ENCODE measurements around the gene SPATA17. TPM values are rescaled to one million over a fixed set of nuclear protein-coding genes. Genes with fewer than 3 reads are reported as not detected.

Gene SPATA17
- total RNA-seq, 2 donors from 2014 or later, result 9.3 TPM; not detected in 1

- DNase-seq (ENCODE audit: low spot score) (no peak), ATAC-seq (ENCODE audit: insufficient number of reproducible peaks, low FRiP score, low read depth) (no peak)
- TF ChIP-seq CTCF (IDR thresholded peaks at IDR 0.05), result no peak
- Histone ChIP-seq H3K9me3 (no peaks in the 10 kb centered on the region), H3K4me3 (no peak overlapping the region), H3K27me3 (replicated peaks; ENCODE audit: insufficient read depth) (no peaks in the 10 kb centered on the region), H3K27ac (no peak overlapping the region), H3K36me3 (no peaks in the 10 kb centered on the region), H3K4me1 (ENCODE audit: control insufficient read depth in 1 of 2, low read depth in 2 of 2) (no peaks in the 10 kb centered on the region)
Measured at GRCh38 chr1:217781056-217781455, 149.9 kb downstream of the SPATA17 start.

GRCh38 chr1:217791091-217791490 is 159.9 kb downstream of the SPATA17 start:
- TF ChIP-seq CTCF (IDR thresholded peaks at IDR 0.05), result no peak
- Histone ChIP-seq H3K36me3 (no peaks in the 10 kb centered on the region), H3K4me3 (no peak overlapping the region), H3K27me3 (replicated peaks; ENCODE audit: insufficient read depth) (no peaks in the 10 kb centered on the region), H3K9me3 (no peaks in the 10 kb centered on the region), H3K27ac (no peak overlapping the region), H3K4me1 (ENCODE audit: control insufficient read depth in 1 of 2, low read depth in 2 of 2) (no peaks in the 10 kb centered on the region)
- DNase-seq (ENCODE audit: low spot score) (no peak), ATAC-seq (ENCODE audit: insufficient number of reproducible peaks, low FRiP score, low read depth) (no peak)

- no peaks in the 10 kb centered on the region for H3K9me3 ChIP-seq
- ATAC-seq (ENCODE audit: insufficient number of reproducible peaks, low FRiP score, low read depth) (no peak), DNase-seq (ENCODE audit: low spot score) (no peak)
- no peaks in the 10 kb centered on the region for H3K4me1 ChIP-seq (ENCODE audit: control insufficient read depth in 1 of 2, low read depth in 2 of 2)
- no peak for TF ChIP-seq CTCF (IDR thresholded peaks at IDR 0.05)
- H3K4me3 ChIP-seq, result no peak overlapping the region
- no peaks in the 10 kb centered on the region for H3K27me3 ChIP-seq (replicated peaks; ENCODE audit: insufficient read depth)
- no peak overlapping the region for H3K27ac ChIP-seq
- no peaks in the 10 kb centered on the region for H3K36me3 ChIP-seq
Measured at GRCh38 chr1:217805792-217806191, 174.6 kb downstream of the SPATA17 start.

- DNase-seq (ENCODE audit: low spot score) (no peak), ATAC-seq (ENCODE audit: insufficient number of reproducible peaks, low FRiP score, low read depth) (no peak)
- TF ChIP-seq CTCF (IDR thresholded peaks at IDR 0.05), result no peak
- Histone ChIP-seq H3K9me3 (no peaks in the 10 kb centered on the region), H3K27ac (no peak overlapping the region), H3K4me1 (ENCODE audit: control insufficient read depth in 1 of 2, low read depth in 2 of 2) (no peaks in the 10 kb centered on the region), H3K36me3 (no peaks in the 10 kb centered on the region), H3K27me3 (replicated peaks; ENCODE audit: insufficient read depth) (no peaks in the 10 kb centered on the region), H3K4me3 (no peak overlapping the region)
Measured at GRCh38 chr1:217812175-217812574, 181.0 kb downstream of the SPATA17 start.

GRCh38 chr1:217813031-217813430 is 181.9 kb downstream of the SPATA17 start:
- Histone ChIP-seq H3K36me3 (no peaks in the 10 kb centered on the region), H3K27ac (no peak overlapping the region), H3K4me1 (ENCODE audit: control insufficient read depth in 1 of 2, low read depth in 2 of 2) (no peaks in the 10 kb centered on the region), H3K9me3 (no peaks in the 10 kb centered on the region), H3K4me3 (no peak overlapping the region), H3K27me3 (replicated peaks; ENCODE audit: insufficient read depth) (no peaks in the 10 kb centered on the region)
- no peak for ATAC-seq (ENCODE audit: insufficient number of reproducible peaks, low FRiP score, low read depth)
- no peak for TF ChIP-seq CTCF (IDR thresholded peaks at IDR 0.05)
- no peak for DNase-seq (ENCODE audit: low spot score)

All from thoracic aorta (tissue), 2 donors.